Common myeloid progenitor, CD34-positive (primary cell): ENCODE data around the gene MAPKAPK5.

Source experiments
- CTCF ChIA-PET: fragments of 350-600 bp; sonication (Branson Sonifier 250); formaldehyde crosslinking; loops from one replicate; lab custom pipeline; 2021; ENCODE audit warnings: antibody characterized with exemption; lab: Charles Lee
- POLR2A ChIA-PET: fragments of 350-600 bp; sonication (Branson Sonifier 250); formaldehyde crosslinking; loops from one replicate; lab custom pipeline; 2021; ENCODE audit warnings: antibody characterized with exemption; lab: Charles Lee
- DNase-seq, 3 donors: peaks; one replicate each; pipeline versions ENCODE4 v3.0.0 to v3.0.0-alpha.2; 2013
- H3K27ac ChIP-seq, 2 experiments: 1 replicate in 1 of 2; 2 replicates in 1 of 2; pipeline ENCODE4 v1.7.0; 2013; ENCODE audit warnings: inconsistent platforms in 2 of 2, low read length in 2 of 2, mild to moderate bottlenecking in 2 of 2, low read depth in 1 of 2, moderate library complexity in 1 of 2; ENCODE audit not compliant: severe bottlenecking in 2 of 2, insufficient read depth in 1 of 2, poor library complexity in 1 of 2
- H3K27me3 ChIP-seq, 5 experiments: replicated peaks in 2 of 5; 1 replicate in 3 of 5; 2 replicates in 2 of 5; pipeline versions ENCODE4 v1.6.1 to v1.7.0; 2013; ENCODE audit warnings: low read length in 4 of 5, mild to moderate bottlenecking in 2 of 5, moderate library complexity in 2 of 5, inconsistent platforms in 1 of 5; ENCODE audit not compliant: insufficient read depth in 5 of 5, control insufficient read depth in 4 of 5
- H3K36me3 ChIP-seq, 4 experiments: 1 replicate in 2 of 4; 2 replicates in 2 of 4; pipeline versions ENCODE4 v1.6.1 to v1.7.0; 2013; ENCODE audit warnings: low read length in 3 of 4, control low read depth in 1 of 4, mild to moderate bottlenecking in 1 of 4; ENCODE audit not compliant: control insufficient read depth in 4 of 4, insufficient read depth in 4 of 4
- H3K4me1 ChIP-seq, 4 experiments: 1 replicate in 3 of 4; 2 replicates in 1 of 4; pipeline versions ENCODE4 v1.6.1 to v1.7.1; 2013; ENCODE audit warnings: low read length in 3 of 4, mild to moderate bottlenecking in 3 of 4, control low read depth in 1 of 4, inconsistent platforms in 1 of 4, moderate library complexity in 1 of 4; ENCODE audit not compliant: control insufficient read depth in 4 of 4, insufficient read depth in 4 of 4; ENCODE audit errors: control extremely low read depth in 1 of 4
- H3K4me3 ChIP-seq, 7 experiments: 1 replicate in 4 of 7; 2 replicates in 3 of 7; pipeline versions ENCODE4 v1.5.1 to v1.7.0; 2013; ENCODE audit warnings: mild to moderate bottlenecking in 7 of 7, low read length in 6 of 7, moderate library complexity in 6 of 7, inconsistent platforms in 2 of 7, low read depth in 2 of 7, control low read depth in 1 of 7; ENCODE audit not compliant: insufficient read depth in 4 of 7, control insufficient read depth in 1 of 7; ENCODE audit errors: extremely low read depth in 1 of 7
- H3K9me3 ChIP-seq, 5 experiments: 1 replicate in 4 of 5; 2 replicates in 1 of 5; pipeline versions ENCODE4 v1.6.1 to v1.7.1; 2013; ENCODE audit warnings: low read length in 4 of 5, mild to moderate bottlenecking in 2 of 5, inconsistent platforms in 1 of 5, low read depth in 1 of 5, moderate library complexity in 1 of 5; ENCODE audit not compliant: control insufficient read depth in 4 of 5, insufficient read depth in 2 of 5; ENCODE audit errors: control extremely low read depth in 1 of 5
- WGBS: methylation state at CpG from one replicate; pipeline ENCODE4 v1.1.5; 2013; ENCODE audit not compliant: insufficient coverage; 5-methylcytosine and 5-hydroxymethylcytosine counted together

MAPKAPK5 gene

GRCh38 chr12:111887926-111888745, 46.1 kb downstream of the MAPKAPK5 start:
- H3K27ac ChIP-seq, result peak overlapping the region in 1 of 2 experiments; percentile 12

GRCh38 chr12:111893287-111893686, 51.3 kb downstream of the MAPKAPK5 start:
- Histone ChIP-seq H3K4me3 (no peak overlapping the region), H3K36me3 (peaks cover 22 to 66% (median 41%) of the 10 kb centered on the region in 4 experiments), H3K27ac (no peak overlapping the region), H3K4me1 (peaks cover 0 to 16% (median 4%) of the 10 kb centered on the region in 4 experiments), H3K27me3 (no peaks in the 10 kb centered on the region), H3K9me3 (no peaks in the 10 kb centered on the region)
- WGBS, result no CpG with 5 or more reads among the region's 2 CpGs
- ChIA-PET POLR2A (no interaction called here), CTCF (no interaction called here)
- no peak for DNase-seq

More at GRCh38 chr12:111887926-111888745, 46.1 kb downstream of the MAPKAPK5 start:
- POLR2A ChIA-PET, result no interaction called here
- DNase-seq, result no peak
- 98% methylated on average over 8 of the region's 11 CpGs for WGBS
- H3K4me1 ChIP-seq, result no peaks in the 10 kb centered on the region
- CTCF ChIA-PET, result interaction anchor here (1.9 kb wide), 1 partner anchor 10 kb away, joined by 5 read pairs; no protein-coding TSS in a partner anchor
- no peaks in the 10 kb centered on the region for H3K9me3 ChIP-seq
- H3K36me3 ChIP-seq, result peaks cover 29 to 92% (median 73%) of the 10 kb centered on the region in 4 experiments
- H3K27me3 ChIP-seq, result no peaks in the 10 kb centered on the region
- no peak overlapping the region for H3K4me3 ChIP-seq

- Histone ChIP-seq H3K4me1 (peaks cover 0 to 16% (median 4%) of the 10 kb centered on the region in 4 experiments), H3K27me3 (no peaks in the 10 kb centered on the region), H3K27ac (peak overlapping the region; percentile 47 to 83), H3K4me3 (peak overlapping the region in 1 of 7 experiments; percentile 0), H3K36me3 (peaks cover 18 to 56% (median 34%) of the 10 kb centered on the region in 4 experiments), H3K9me3 (no peaks in the 10 kb centered on the region)
- no CpG with 5 or more reads among the region's 5 CpGs for WGBS
- peak; percentile 64 to 94 (median 88) for DNase-seq
- POLR2A ChIA-PET, result interaction anchor here (0.6 kb wide), 4 partner anchors 24 to 231 kb away, joined by 3 read pairs; partner anchors contain the start of gene TMEM116
- CTCF ChIA-PET, result interaction anchor here (0.6 kb wide), 1 partner anchor 20 kb away, joined by 3 read pairs; no protein-coding TSS in a partner anchor
These were observed 52.5 kb downstream of the MAPKAPK5 start for GRCh38 chr12:111894556-111894955.

GRCh38 chr12:111901182-111901581, 59.2 kb downstream of the MAPKAPK5 start:
- Histone ChIP-seq H3K36me3 (peaks cover 16 to 29% (median 19%) of the 10 kb centered on the region in 4 experiments), H3K4me1 (no peaks in the 10 kb centered on the region), H3K27ac (no peak overlapping the region), H3K27me3 (no peaks in the 10 kb centered on the region), H3K4me3 (no peak overlapping the region), H3K9me3 (peaks cover 0 to 4% (median 0%) of the 10 kb centered on the region in 5 experiments)
- no peak for DNase-seq
- WGBS, result 93% methylated on average over 3 of the region's 4 CpGs
- CTCF ChIA-PET, result no interaction called here
- POLR2A ChIA-PET, result interaction anchor here (0.7 kb wide), 1 partner anchor 216 kb away, joined by 3 read pairs; no protein-coding TSS in a partner anchor

- Histone ChIP-seq H3K4me1 (no peaks in the 10 kb centered on the region), H3K36me3 (peaks cover 9 to 18% (median 15%) of the 10 kb centered on the region in 4 experiments), H3K9me3 (peaks cover 0 to 16% (median 2%) of the 10 kb centered on the region in 5 experiments), H3K4me3 (no peak overlapping the region), H3K27ac (no peak overlapping the region), H3K27me3 (no peaks in the 10 kb centered on the region)
- CTCF ChIA-PET, result interaction anchor here (0.9 to 1.1 kb wide), 2 partner anchors 10 to 30 kb away, joined by 3 read pairs; no protein-coding TSS in a partner anchor
- POLR2A ChIA-PET, result no interaction called here
- DNase-seq, result no peak
These were observed 62.5 kb downstream of the MAPKAPK5 start for GRCh38 chr12:111904446-111904975.

- H3K27me3 ChIP-seq, result no peaks in the 10 kb centered on the region
- CTCF ChIA-PET, result no interaction called here
- H3K9me3 ChIP-seq, result peaks cover 0 to 17% (median 2%) of the 10 kb centered on the region in 5 experiments
- POLR2A ChIA-PET, result no interaction called here
- WGBS, result 100% methylated on average over 3 of the region's 3 CpGs
- H3K4me3 ChIP-seq, result no peak overlapping the region
- H3K36me3 ChIP-seq, result peaks cover 4 to 12% (median 11%) of the 10 kb centered on the region in 4 experiments
- H3K4me1 ChIP-seq, result no peaks in the 10 kb centered on the region
- no peak for DNase-seq
- H3K27ac ChIP-seq, result no peak overlapping the region
These were observed 63.5 kb downstream of the MAPKAPK5 start for GRCh38 chr12:111905502-111905901.
